ENCODE measurements around the gene PLN. TPM values are rescaled to one million over a fixed set of nuclear protein-coding genes. Genes with fewer than 3 reads are reported as not detected.

The PLN gene
- 1 to 10 TPM; 2.2 to 7.3 (median 3.7) TPM for polyA plus RNA-seq (ENCODE audit: insufficient read depth in 1 of 5, insufficient read length in 5 of 5, low replicate concordance in 1 of 5)
- long read RNA-seq, donor 1, transcript PLN-201 (2 exons, 2,001 nt): major isoform, 5 of 5 reads
- long read RNA-seq, donor 1, partial matches to known transcripts: 0 of 5 reads
- long read RNA-seq, donor 1, other reads (novel, unspliced or antisense): 0 of 5 reads
- long read RNA-seq, donor 2, partial matches to known transcripts: 0 of 1 reads
- long read RNA-seq, donor 2, other reads (novel, unspliced or antisense): 0 of 1 reads
- long read RNA-seq, donor 3, transcript PLN-201 (2 exons, 2,001 nt): major isoform, 7 of 7 reads
- long read RNA-seq, donor 3, partial matches to known transcripts: 0 of 7 reads
- long read RNA-seq, donor 3, other reads (novel, unspliced or antisense): 0 of 7 reads
- long read RNA-seq, donor 4, partial matches to known transcripts: 0 of 3 reads
- long read RNA-seq, donor 4, other reads (novel, unspliced or antisense): 0 of 3 reads
- long read RNA-seq, donor 5, partial matches to known transcripts: 0 of 4 reads
- long read RNA-seq, donor 5, other reads (novel, unspliced or antisense): 0 of 4 reads
- long read RNA-seq, donor 6, partial matches to known transcripts: 0 of 3 reads
- long read RNA-seq, donor 6, other reads (novel, unspliced or antisense): 0 of 3 reads
- long read RNA-seq, donor 7, partial matches to known transcripts: 0 of 2 reads
- long read RNA-seq, donor 7, other reads (novel, unspliced or antisense): 0 of 2 reads
- long read RNA-seq, donor 8: 0 reads

DNA sequence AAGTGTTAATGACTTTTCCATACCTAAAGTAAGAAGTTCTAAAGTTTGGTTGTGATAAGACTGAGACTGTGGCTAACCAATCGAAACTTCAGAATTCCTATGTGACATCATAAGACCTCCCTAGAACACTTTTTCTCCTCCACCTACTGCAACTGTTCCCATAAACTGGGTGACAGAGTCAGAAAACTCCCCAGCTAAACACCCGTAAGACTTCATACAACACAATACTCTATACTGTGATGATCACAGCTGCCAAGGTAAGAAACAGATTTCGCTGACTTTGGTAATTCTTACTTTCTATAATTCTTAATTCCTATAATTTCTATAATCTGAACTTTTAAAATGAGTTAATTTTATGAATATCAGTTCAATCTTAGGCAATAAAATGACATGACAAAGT is at the start of gene PLN:
TSS of gene PLN (plus strand) at position 161 of the 400 bp plus-strand sequence. CDS start 10,626 bp downstream, outside the sequence.
- no peak for DNase-seq

DNA sequence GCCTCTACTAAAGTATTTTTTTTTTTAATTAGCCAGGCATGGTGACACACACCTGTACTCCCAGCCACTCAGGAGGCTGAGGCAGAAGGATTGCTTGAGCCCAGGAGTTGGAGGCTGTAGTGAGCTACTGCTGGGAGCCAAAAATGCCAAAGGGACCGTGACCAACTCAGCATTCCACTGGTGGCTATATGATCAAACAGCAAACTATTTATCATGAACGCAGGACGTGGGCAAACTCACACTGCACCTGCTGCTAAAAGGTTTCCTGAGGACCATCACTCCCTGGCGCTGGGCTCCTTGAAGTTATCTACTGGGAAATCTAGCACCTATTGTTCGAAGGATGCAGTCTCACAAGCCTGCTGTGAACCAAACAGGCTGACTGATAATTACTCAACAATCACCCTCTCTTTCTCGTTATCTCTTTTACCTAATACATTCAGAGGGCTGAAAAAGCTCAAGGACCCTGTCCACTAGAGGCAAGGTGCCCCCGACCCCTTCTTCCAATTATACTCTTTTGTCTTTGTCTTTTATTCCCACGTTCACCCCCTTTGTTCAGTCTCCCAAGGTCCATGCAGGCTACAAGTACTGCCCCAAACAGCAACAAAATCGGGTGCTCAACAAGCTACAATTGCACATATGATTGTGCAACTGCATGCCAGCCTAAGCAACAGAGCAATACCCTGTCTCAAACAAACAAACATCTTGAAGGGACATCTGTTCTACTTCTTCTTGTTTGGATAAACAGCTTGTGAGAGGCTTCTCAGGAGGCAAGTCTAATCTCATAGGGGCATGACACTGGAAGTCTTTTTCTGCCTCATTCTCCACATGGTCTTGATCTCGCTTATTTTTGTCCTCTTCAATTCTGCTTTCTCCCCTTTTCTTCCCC is 47.7 kb upstream of the PLN start:
- no peak for DNase-seq

DNA sequence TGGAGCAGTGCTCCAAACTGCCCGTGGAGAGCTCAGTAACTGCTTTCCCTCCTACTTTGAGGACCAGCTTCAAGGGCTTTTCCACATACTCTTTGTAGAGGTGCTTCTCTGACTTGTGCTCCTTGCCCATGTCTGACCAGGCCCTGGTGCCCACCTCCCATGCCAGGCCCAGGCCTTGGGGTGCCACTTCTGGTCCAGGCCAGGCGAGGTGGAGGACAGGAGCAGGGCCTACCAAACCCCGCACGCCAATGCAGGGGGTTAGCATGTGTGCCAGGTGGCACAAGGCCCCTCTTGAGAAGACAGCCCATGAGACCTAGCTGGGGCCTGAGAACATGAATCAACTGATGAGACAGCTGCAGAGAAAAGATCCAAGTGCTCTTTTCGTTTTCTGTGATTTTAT is 47.0 kb upstream of the PLN start:
- DNase-seq: no peak

DNA sequence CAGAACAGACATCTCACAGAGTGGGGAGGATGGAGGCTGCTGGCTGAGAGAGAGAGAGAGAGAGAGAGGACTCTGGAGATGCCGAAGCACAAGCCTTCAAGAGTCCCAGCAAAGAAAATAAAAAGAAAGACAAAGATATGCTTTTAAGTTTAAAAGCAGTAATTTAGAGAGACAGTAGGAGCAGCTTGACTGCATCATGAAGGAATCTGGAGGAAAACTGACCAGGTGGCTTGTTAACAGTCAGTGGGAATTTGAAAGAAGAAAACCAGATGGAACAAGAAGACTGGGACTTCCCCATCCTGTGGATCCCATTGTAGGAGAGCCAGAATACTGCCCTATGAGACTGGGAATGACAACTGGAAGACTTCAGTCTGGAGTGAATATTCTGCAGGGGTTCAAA is 46.3 kb upstream of the PLN start:
- DNase-seq: no peak

DNA sequence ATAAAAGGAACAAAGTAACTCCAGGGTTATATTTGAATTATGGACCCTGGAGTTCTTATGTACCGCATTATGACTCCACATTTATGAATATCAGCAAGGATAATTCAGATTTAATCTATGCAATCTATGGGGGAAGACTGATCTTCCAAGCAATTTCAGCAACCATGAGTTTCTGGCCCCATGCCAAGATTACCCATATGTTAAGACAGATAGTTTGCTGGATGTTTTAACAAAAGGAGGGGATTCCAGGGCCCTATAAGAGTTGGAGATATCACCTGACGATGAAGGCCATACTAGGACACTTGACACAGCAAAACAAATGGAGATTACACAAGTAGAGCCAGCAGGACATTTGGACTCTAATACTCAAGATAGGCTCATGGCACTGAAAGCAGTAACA is 45.9 kb upstream of the PLN start:
- no peak for DNase-seq

DNA sequence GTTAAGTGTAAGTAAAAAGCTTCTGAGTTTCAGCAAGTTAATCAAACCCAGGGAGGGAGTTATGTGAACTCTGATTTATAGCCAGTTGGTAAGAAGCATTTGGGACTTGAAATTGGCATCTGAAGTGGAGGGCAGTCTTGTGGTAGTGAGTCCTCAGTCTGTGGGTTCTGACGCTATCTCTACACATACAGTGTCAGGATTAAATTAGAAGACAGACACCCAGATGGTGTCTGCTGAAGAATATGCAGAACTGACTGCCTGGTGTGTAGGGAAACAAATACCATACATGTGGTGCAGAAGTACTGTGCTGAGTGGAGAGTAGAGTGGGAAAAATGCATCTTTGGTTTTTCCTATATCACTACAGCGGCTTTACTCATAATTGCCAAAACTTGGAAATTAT is 43.5 kb upstream of the PLN start:
- DNase-seq: no peak

DNA sequence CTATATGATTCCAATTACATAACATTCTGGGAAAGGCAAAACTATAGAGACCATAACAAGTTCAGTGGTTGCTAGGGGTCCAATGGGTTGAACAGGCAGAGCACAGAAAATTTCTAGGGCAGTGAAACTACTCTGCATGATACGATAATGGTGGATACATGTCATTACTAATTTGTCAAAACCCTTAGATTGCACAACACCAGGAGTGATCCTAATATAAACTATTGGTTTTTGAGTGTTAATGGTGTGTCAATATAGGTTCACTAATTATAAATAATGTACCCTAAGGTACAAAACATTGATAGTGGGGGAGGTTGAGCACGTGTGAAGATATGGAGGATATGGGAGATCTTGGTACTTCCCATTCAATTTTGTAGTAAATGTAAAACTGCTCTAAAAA is 42.4 kb upstream of the PLN start:
- DNase-seq: no peak

DNA sequence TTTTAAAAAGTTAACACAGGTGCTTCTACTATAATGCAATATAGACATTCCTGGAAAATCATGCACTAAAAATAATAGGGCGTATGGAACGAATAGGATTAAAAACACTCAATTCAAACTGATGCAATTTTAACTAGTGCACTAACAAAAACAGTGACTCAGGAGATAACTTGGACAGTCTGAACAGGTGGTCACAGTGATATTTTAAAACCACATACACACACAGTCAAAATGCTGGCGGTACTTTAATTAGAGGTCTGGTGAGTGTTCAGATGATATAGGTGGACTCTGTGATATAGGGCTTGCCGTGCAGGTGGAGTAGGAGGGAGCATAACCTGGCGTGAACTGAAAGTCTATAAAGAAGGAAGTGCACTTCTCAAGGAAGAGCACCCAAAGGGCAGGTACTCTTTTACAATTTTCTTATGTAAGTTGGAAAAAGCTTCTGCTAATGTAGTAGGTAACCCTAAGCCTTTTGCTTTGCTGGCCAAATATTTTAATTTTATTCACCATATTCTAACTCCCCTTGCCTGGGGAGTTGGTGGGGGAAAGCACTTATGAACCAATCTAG is 41.9 kb upstream of the PLN start:
- DNase-seq: no peak

DNA sequence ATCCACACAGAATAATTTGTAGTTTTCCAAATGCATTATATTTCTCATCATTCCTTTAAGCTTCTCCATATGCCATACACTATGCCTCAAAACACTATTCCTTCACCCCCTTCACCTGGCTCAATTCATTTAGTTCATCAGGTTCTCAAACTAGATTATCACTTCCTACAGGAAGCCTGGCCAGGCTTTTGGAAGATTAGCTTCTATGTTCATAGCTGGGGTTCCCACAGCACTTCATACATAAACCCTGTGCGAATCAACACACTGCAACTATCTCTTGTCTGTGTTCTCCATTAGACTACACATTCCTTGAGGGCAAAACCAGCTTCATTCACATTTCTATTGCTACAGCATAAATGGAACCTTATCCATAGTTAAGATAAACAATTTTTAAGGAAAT is 40.5 kb upstream of the PLN start:
- DNase-seq: no peak

DNA sequence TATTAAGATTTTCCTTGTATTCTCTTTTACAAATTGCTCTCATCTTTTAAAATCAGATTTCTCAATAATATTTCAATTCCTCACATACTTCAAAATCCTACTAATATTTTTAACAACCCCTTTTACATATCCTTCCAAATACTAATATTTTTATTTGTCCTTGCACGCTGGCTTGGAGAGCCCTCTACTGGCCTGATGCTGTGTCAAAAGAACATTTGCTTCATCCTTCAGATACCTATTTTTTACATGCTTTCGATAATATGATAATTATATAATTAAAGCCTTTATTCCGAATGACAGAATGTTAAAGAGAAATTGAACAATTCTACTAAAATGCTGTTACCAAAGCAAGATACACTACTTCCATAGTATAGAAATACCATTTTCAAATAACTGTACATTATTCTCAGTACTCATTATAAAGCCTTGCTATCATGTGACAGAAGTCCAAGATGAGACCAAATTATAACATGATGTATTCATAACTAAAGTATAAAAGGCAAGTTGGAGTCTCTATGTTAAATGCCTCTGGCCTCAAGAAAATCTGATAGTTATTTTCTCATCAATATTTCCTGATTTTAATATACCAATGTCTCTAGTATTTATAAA is 39.0 kb upstream of the PLN start:
- no peak for DNase-seq

DNA sequence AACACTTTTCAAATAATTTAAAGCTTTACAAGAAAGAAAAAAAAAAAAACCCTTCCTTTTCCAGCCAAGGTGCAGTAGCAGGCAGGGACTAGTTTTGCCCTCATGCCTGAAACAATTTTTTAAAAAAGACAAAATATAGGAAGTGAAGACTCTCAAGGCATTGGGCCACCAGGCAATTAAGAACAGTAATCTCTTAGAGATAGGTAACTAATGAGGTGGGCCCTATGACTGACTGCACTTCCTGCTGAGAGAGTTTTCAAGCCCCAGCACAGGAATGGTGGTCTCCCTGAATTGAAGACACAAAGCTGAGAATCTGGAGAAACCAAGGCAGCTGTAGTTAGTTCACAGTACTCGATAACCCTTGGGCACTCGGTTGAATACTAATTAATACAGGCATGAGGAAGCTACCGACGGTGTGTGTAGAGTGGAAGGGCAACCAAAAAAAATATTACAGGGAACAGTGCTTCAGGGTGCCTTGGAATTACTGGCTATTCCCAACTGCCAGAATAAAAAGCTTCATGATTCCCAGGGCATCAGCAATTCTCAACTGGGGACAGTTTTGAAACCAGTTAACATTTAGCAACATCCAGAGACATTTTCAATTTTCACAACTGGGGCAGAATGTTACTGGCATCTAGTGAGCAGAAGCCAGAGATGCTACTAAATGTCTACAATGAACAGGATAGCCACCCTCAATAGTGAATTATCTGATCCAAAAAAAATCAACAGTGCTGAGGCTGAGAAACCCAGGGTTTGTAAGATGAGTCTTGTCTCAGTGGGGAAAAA is 36.0 kb upstream of the PLN start:
- DNase-seq: no peak

DNA sequence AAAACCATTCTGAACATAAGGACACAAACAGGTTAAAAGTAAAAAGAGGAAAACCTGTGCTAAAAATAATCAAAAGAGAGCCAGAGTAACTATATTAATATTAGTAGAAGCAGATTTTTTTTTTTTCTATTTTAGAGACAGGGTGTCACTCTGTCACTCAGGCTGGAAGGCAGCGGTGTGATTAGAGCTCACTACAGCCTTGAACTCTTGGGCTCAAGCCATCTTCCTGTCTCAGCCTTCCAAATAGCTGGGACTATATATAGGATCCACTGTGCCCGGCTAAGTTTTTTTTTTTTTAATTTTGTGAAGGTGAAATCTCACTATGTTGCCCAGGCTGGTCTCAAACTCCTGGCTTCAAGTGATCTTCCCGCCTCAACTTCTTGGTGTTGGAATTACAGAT is 33.4 kb upstream of the PLN start:
- DNase-seq: no peak

DNA sequence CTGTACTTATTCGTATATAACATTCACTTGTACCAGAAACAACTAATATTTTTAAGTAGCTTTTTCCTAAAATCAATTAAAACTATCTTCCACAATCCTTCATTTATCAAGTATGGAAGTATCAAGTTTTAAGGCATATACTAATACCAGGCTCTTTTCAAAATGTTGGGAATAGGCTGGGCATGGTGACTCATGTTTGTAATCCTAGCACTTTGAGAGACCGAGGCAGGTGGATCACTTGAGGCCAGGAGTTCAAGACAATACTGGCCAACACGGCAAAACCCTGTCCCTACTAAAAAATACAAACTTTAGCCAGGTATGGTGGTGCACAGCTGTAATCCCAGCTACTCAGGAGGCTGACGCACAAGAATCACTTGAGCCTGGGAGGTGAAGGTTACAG is 25.7 kb upstream of the PLN start:
- DNase-seq: no peak

DNA sequence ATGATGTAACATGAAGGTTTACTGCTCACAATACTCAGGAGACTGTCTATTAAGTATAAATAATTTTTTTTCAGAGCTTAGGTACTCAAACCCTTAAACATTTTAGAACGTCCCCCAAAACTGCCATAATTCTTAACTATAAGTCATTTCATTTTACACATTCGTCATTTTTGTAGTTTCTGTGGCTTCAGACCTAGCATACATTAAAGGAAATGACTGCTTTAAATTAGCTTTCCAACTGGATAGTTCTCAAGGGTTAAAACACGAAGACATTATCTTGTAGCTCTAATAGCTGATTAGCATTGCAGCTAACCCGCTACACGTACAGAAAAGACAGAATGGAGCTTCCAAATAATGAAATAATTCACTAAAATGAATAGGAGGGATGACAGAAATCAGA is 24.9 kb upstream of the PLN start:
- DNase-seq: no peak

DNA sequence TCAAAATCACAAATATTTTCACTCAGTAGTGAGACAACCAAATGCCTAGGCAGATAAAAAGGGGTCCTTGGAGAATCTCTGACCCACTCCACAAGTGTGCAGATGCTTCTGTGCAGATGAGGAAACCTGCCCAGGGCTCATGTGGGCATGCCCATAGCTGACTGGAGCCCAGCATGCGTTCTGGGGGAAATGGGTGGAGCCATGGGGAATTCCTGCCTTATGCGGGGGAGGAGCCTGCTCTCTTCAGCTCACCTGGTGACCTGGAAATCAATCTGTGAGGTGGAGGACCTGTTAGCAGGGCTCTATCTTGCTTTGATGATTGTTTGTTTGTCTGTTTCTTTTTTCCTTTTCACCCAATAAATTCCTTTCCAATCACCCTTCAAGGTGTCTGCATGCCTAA is 23.4 kb upstream of the PLN start:
- no peak for DNase-seq

DNA sequence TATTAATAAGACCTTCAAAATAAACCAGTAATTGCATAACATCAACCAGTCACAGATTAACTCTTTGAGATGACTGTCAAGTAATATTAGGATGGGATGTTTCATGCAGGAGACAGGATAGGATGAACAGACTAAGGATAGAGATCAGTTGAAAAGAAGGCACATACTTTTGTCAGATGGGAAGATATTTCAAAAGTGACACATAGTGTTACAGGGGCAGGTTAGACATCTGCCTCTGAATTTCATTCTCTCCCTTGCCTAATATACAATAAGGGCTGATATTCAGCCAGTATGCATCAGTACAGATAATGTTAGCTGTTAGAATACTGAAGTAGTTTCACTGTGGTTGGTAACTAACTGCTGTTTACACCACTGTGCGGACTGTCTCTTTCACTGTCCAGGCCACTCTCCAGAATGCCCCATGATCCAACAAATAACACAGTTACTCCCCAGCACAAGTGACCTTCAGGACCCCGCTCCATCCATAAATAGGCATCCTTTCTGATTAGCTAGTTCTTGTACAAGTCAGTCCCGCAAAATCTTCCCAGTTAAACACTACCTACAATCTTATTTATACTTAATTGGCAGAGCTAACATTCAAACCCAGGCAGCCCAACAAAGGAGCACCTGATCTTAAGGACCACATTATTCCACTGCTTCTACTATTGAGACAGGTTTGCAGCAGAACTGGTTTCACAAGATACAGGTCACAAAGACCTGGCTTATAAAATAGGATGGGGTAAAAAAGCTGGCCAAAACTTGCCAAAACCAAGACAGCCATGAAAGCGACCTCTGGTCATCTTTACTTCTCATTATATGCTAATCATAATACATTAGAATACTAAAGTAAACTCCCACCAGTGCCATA is 21.9 kb upstream of the PLN start:
- no peak for DNase-seq

DNA sequence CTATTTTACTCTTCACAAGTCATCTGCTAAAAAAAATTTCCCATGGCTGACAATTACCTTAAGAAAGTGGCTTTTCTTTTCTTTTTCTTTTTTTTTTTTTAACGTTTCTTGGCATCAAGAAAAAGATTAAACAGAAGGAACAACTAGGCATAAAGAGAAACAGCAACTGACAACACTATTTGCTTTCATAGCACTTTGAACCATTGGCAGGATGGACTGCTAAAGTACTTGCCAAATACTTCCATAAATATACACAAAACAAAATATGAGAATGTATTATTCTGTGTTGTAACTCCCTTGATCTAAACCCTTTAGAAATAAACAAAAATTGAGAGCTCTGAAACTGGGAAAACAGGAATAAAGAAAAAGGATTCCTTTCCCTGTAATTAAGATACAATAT is 20.0 kb upstream of the PLN start:
- DNase-seq: peak; percentile 54 to 63

DNA sequence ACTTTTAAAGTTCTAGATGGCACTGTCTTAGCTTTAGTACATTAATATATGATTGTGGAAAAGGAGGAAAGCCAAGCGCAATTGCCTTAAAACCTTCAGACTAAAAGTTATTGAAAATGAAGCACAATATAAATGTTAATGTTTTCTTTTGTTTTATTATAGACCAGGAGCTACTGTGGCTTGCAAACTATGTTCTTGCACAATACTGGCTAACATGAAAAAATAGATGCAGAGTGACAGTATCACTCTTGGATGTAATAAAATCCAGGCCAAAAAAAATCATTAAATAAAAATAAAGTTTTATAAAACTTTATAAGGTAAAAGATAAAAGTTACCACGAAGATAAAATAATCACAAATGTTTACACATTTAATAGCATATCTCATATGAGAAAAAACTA is 18.3 kb upstream of the PLN start:
- no peak for DNase-seq

DNA sequence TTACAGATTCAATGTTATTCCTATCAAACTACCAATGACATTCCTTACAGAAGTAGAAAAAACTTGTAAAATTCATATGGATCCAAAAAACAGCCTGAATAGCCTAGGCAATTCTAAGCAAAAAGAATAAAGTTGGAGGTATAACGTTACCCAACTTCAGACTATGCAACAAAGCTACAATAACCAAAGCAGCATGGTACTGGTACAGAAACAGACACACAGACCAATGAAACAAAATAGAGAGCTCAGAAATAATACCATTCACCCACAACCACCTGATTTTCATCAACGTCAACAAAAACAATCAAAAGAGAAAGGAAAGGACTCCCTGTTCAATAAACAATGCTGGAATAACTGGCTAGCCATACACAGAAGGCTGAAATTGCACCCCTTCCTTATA is 17.2 kb upstream of the PLN start:
- no peak for DNase-seq

All from right lung (tissue), 10 donors.